Astrocyte (in vitro differentiated cells and primary cell): ENCODE data around the gene MAN1C1. TPM values are rescaled to one million over a fixed set of nuclear protein-coding genes. Genes with fewer than 3 reads are reported as not detected.

Experiments used
- DNase-seq: peaks from one replicate; pipeline ENCODE4 v3.0.0-alpha.2; 2010; ENCODE audit warnings: low read depth
- FAIRE-seq: peaks from 2 replicates; lab custom pipeline; 2011; peaks lifted over from hg19 to GRCh38; lab: Jason Lieb, UNC
- H2AFZ ChIP-seq: 2 replicates; pipeline ENCODE4 v1.6.0; 2012; ENCODE audit warnings: low read depth, low read length, inconsistent platforms
- H3K27ac ChIP-seq: 2 replicates; pipeline ENCODE4 v1.5.1; 2011; ENCODE audit warnings: low read depth, low read length, inconsistent platforms
- H3K27me3 ChIP-seq: 2 replicates; pipeline ENCODE4 v1.6.0; 2011; ENCODE audit warnings: low read length, inconsistent platforms; ENCODE audit not compliant: insufficient read depth
- H3K36me3 ChIP-seq: 2 replicates; pipeline ENCODE4 v1.5.1; 2011; ENCODE audit warnings: low read length, inconsistent platforms; ENCODE audit not compliant: insufficient read depth
- H3K4me1 ChIP-seq: 2 replicates; pipeline ENCODE4 v1.5.1; 2011; ENCODE audit warnings: low read length, inconsistent platforms; ENCODE audit not compliant: insufficient read depth
- H3K4me2 ChIP-seq: 2 replicates; pipeline ENCODE4 v1.6.0; 2012; ENCODE audit warnings: low read length, inconsistent platforms
- H3K4me3 ChIP-seq: 2 replicates; pipeline ENCODE4 v1.5.1; 2011; ENCODE audit warnings: low read depth, mild to moderate bottlenecking, low read length, inconsistent platforms; ENCODE audit not compliant: insufficient read depth
- H3K79me2 ChIP-seq: 2 replicates; pipeline ENCODE4 v1.6.0; 2012; ENCODE audit warnings: mild to moderate bottlenecking, low read length, inconsistent platforms; ENCODE audit not compliant: insufficient read depth
- H3K9ac ChIP-seq: 2 replicates; pipeline ENCODE4 v1.6.0; 2012; ENCODE audit warnings: mild to moderate bottlenecking, low read length, inconsistent platforms
- H3K9me3 ChIP-seq: 2 replicates; pipeline ENCODE4 v1.5.1; 2012; ENCODE audit warnings: low read depth, mild to moderate bottlenecking, low read length, inconsistent platforms; ENCODE audit not compliant: insufficient read depth
- H4K20me1 ChIP-seq: 2 replicates; pipeline ENCODE4 v1.6.0; 2012; ENCODE audit warnings: low read length, inconsistent platforms; ENCODE audit not compliant: insufficient read depth
- H3K27ac Mint-ChIP-seq: one replicate; pipeline ENCODE4 v1.8.0; 2021; ENCODE audit warnings: mild to moderate bottlenecking, mixed read lengths; ENCODE audit not compliant: unreplicated experiment
- H3K27me3 Mint-ChIP-seq: one replicate; pipeline ENCODE4 v1.8.0; 2021; ENCODE audit warnings: low read depth, mixed read lengths; ENCODE audit not compliant: unreplicated experiment
- H3K36me3 Mint-ChIP-seq: one replicate; pipeline ENCODE4 v1.8.0; 2021; ENCODE audit warnings: low read depth, mixed read lengths; ENCODE audit not compliant: unreplicated experiment
- H3K4me1 Mint-ChIP-seq: one replicate; pipeline ENCODE4 v1.8.0; 2021; ENCODE audit warnings: low read depth, mixed read lengths; ENCODE audit not compliant: unreplicated experiment
- H3K4me3 Mint-ChIP-seq: one replicate; pipeline ENCODE4 v1.8.0; 2021; ENCODE audit warnings: mild to moderate bottlenecking, moderate library complexity, mixed read lengths; ENCODE audit not compliant: unreplicated experiment
- H3K9me3 Mint-ChIP-seq: one replicate; pipeline ENCODE4 v1.8.0; 2021; ENCODE audit warnings: mild to moderate bottlenecking, mixed read lengths; ENCODE audit not compliant: unreplicated experiment
- EZH2 ChIP-seq: IDR thresholded peaks from 2 replicates; pipeline ENCODE4 v1.6.1; 2012; ENCODE audit warnings: mild to moderate bottlenecking, low read length, inconsistent platforms; ENCODE audit not compliant: insufficient read depth
- total RNA-seq: library from RNA; stranded (reverse); gene quantifications from 2 replicates; pipeline ENCODE4 v1.2.1, GENCODE V29; 2021
- TF ChIP-seq, protein P1 (sequence below): IDR thresholded peaks from 2 replicates; pipeline ENCODE4 v1.5.1; 2011; ENCODE audit warnings: low read depth, mild to moderate bottlenecking, inconsistent platforms, low read length, moderate library complexity; ENCODE audit not compliant: insufficient read depth

MAN1C1 gene
- total RNA-seq, 1 donor from 2014 or later, result 0.86 TPM

- H3K4me1 Mint-ChIP-seq, result peaks cover 43% of the 10 kb centered on the region
- Histone ChIP-seq H3K36me3 (no peaks in the 10 kb centered on the region), H2AFZ (peak overlapping the region; percentile 27), H4K20me1 (no peaks in the 10 kb centered on the region), H3K4me1 (peaks cover 58% of the 10 kb centered on the region), H3K79me2 (no peaks in the 10 kb centered on the region), H3K4me2 (peak overlapping the region; percentile 75), H3K9ac (peak overlapping the region; percentile 79), H3K4me3 (no peak overlapping the region), H3K27ac (peak overlapping the region; percentile 90), H3K9me3 (no peaks in the 10 kb centered on the region), H3K27me3 (no peaks in the 10 kb centered on the region)
- H3K4me3 Mint-ChIP-seq, result peak overlapping the region; percentile 40
- FAIRE-seq, result no peak
- H3K27ac Mint-ChIP-seq, result peak overlapping the region; percentile 92
- H3K36me3 Mint-ChIP-seq, result no peaks in the 10 kb centered on the region
- peak; percentile 50 for DNase-seq
- no peaks in the 10 kb centered on the region for H3K9me3 Mint-ChIP-seq
- TF ChIP-seq, protein P1, sequence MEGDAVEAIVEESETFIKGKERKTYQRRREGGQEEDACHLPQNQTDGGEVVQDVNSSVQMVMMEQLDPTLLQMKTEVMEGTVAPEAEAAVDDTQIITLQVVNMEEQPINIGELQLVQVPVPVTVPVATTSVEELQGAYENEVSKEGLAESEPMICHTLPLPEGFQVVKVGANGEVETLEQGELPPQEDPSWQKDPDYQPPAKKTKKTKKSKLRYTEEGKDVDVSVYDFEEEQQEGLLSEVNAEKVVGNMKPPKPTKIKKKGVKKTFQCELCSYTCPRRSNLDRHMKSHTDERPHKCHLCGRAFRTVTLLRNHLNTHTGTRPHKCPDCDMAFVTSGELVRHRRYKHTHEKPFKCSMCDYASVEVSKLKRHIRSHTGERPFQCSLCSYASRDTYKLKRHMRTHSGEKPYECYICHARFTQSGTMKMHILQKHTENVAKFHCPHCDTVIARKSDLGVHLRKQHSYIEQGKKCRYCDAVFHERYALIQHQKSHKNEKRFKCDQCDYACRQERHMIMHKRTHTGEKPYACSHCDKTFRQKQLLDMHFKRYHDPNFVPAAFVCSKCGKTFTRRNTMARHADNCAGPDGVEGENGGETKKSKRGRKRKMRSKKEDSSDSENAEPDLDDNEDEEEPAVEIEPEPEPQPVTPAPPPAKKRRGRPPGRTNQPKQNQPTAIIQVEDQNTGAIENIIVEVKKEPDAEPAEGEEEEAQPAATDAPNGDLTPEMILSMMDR, result no peak
- no peak for TF ChIP-seq EZH2
- H3K27me3 Mint-ChIP-seq, result peaks cover 11% of the 10 kb centered on the region
Observed at GRCh38 chr1:25568090-25568833, 48.3 kb upstream of the MAN1C1 start.

- Histone ChIP-seq H4K20me1 (no peaks in the 10 kb centered on the region), H3K9ac (peak overlapping the region; percentile 79), H3K9me3 (no peaks in the 10 kb centered on the region), H3K27ac (peak overlapping the region; percentile 90), H3K79me2 (no peaks in the 10 kb centered on the region), H3K4me1 (peaks cover 58% of the 10 kb centered on the region), H3K27me3 (no peaks in the 10 kb centered on the region), H2AFZ (peak overlapping the region; percentile 27), H3K4me3 (no peak overlapping the region), H3K4me2 (peak overlapping the region; percentile 75), H3K36me3 (no peaks in the 10 kb centered on the region)
- Mint-ChIP-seq H3K27ac (peak overlapping the region; percentile 92), H3K36me3 (no peaks in the 10 kb centered on the region), H3K9me3 (no peaks in the 10 kb centered on the region), H3K4me1 (peaks cover 43% of the 10 kb centered on the region), H3K27me3 (peaks cover 13% of the 10 kb centered on the region), H3K4me3 (peak overlapping the region; percentile 27)
- no peak for FAIRE-seq
- TF ChIP-seq, protein P1, result no peak
- TF ChIP-seq EZH2, result no peak
- DNase-seq, result peak; percentile 86
Observed at GRCh38 chr1:25568834-25569596, 47.6 kb upstream of the MAN1C1 start.
